ENCODE measurements around the gene CASTOR1.
A peak's percentile ranks its signal among the peaks of the same experiment; 100 is the strongest.

The CASTOR1 gene

DNA sequence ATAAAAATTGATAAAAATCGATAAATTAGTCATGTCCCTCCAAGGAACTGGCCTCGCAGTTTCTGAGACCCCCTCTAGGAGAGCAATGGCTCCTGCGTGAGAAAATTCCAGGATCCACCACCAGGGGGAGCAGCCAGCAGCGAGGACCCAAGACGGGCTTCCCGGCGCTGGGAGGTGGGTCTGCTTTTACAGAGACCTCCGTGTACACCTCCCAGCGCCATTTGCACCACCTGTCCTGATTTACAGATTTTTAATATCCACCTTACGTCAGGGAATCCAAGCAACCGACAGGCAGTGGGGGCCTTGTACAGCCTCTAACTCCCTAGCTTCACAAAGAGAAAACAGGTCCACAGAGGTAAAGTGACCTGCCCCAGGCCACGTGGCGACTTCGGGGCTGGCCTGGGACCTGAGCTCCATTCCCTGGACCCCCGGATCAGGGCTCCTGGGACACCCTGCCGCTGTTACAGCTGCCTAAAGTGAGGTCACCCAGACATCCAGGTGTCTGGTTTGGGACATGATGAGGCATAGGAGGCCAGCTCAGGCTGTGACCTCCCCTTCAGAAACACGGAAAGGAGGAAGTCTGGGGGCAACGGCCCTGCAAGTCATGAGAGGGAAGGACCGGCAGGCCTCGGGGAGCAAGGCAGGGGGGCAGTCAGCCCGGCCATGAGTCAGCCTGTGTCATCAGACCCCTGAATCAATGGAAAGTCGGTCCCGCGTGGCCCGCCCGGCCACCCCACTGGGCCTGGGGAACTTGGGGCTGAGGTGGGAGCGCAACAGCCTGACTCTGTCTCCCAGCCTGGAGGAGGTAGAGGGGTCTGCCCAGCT, 26.2 kb downstream of the CASTOR1 start:
- peak; percentile 84 for DNase-seq

DNA sequence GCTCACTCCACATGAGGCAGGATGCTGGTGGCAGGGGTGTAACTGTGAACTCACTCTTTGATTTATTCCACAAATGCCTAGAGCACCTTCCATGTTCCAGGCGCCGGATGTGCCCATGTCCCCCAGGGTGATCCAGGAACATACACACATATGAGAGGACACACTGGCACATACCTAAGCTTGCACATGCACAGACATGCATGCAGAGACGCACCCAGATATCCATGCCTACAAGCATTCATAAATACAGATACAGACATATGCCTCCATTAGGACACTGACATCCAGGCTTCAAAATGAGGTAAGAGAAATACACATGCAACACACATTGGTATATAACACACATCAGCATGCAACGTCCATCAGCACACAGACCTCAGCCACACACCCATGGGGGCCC, 27.2 kb downstream of the CASTOR1 start:
- DNase-seq = no peak

DNA sequence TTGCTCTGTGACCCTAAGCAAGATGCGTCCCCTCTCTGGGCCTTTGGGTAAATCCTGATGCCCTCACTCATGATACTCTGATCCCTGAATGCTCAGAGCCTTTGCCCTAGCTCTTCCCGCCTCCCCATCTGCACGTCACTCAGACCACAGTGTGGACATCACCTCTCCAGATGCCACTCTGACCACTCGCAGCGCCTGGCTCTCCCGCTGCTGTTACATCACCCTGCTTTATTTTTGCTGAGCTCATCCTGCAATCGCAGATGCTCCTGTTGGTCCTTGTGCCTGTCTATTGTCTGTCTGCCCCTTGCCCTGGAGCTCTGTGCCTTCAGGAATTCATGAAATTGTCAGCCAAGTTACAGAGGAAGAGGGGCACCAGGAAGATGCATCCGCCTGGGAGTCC, 28.2 kb downstream of the CASTOR1 start:
- DNase-seq = no peak

DNA sequence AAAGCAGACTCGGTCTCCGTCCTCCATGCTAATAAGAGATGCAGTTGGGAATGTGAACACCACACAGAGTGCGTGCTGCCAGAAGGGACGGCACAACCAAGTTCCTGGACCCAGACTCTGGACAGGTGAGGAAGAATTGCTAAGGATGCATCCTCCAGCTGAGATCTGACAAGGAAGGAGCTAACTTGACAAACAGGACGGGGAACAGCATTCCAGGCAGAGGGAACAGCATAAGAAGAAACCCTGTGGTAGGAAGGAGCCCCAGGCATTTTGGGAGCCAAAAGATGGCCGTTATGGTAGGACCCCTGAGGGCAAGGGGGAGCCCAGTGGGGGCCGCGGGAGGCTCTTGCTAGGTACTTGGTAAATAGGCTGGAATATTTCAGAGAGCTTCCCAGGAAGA, 28.6 kb downstream of the CASTOR1 start:
- no peak for DNase-seq

DNA sequence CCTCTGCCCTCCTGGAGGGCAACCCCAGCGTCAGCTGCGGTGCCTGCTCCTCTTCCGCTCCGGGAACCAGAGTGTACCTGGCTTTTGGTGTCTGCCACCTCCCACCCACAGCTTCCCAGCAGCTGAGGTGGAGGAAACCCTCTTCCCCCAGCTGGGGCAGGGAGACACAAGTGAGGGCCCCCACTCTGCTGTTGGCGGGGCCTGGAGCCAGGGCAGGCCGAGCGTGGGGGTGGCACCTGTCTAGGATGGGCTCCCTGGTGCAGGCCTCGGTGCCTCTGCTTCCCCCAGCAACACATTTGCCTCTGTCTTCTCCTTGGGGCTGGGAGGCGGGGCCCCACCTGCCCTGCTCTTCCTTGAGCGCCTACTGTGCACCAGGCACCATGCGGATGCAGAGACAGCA, 29.0 kb downstream of the CASTOR1 start:
- no peak for DNase-seq

DNA sequence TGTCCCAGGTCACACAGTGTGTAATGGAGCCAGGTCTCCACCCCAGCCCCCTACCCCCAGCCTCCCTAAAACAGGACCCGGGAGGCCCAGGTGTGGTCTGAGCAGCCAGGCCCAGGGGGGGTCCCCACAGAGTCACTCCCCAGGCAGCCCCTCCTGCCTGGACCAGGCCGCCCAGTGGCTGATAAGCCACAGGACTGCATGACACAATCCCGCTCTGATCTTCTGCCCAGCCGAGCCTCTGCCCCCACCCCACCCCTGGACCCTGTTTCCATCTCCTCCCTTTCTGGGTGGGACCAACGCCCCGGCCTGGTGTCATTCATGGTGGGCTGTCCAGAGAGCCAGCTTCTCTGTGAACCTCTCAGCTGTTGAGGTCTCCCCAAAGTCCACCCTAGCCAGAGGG, 35.0 kb downstream of the CASTOR1 start:
- DNase-seq = no peak

DNA sequence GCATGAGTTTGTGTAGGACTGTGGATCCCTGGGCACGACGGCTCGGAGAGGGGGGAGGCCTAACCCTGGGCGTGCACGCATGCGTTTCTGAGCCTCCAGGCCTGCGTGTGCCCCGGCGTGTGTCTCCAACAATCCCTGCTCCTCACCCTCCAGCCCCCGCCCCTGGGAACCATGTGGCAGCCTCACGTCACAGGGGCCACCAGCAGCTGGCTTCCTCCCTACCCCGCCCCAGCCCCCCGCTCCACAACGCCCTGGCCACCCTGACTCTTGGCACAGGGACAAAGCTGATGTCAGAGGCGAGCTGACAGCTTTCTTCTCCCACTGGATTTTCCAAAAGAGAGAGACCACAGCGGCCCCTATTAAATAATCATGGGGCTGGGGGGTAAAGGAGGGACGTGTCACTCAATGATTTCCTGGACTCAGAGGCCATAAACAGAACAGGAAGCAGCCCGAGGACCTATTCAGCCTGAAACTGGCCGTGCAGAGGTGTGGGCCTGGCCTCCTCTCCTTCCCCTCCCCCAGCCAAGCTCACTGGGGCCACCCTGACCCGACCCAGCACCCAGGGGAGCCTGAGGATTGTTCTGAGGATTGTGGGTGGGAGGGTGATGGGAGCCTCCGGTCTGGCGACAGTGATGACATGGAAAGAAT, 36.0 kb downstream of the CASTOR1 start:
- no peak for DNase-seq

DNA sequence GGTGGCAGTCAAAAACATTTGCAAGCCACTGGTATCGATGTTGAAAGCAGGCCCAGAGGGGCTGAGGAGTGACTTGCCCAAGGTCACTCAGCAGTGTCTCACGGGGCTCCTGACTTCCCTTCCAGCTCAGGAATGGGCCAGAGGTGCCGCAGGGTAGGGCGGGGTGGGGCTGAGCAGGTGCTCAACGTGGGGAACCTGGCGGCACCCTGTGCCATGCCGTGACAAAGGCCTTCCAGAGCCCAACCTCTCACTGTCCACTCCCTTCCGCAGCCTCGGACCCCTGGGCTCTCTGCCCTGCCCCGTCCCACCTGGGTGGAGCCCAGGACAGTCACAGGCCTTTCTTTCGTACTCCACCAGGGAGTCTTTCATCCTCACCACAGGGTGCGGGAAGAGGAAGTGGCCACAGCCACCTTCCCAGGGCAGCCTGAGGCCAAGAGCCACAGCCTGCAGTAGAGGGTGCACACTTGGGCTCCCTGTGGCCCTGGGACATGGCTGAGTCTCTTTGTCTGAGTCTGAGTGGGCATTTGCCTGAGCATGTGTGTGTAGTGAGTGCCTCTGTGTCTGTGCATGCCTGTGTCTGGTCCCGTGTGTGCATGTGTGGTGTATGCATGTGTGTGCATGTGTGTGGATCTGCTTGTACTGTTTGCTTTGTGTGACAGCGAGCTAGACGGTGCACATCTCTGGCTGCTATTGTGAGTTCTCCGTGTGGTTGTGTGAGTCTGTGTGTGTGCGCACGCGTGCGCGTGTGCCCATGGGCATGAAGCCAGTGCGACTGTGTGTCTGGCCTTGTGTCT, 36.7 kb downstream of the CASTOR1 start:
- DNase-seq = no peak

DNA sequence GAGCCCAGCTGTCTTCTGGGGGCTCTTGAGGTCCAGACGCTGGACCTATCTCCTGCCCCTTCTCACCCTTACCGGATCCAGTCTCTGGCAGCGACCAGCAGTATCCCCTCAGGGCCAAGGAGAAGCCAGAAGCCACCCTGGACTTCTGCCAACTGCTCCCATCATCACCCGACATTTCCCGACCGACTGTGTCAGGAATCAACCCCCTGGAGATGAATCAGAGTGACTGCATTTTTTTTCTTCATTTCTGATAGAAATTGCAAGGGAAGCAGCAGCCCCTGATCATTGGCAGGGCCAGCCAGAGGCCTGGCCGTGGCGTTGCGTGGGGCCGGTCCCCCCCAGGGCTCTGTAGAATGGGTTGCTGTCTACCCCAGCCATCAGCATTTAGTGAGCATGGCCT, 37.6 kb downstream of the CASTOR1 start:
- DNase-seq = no peak

DNA sequence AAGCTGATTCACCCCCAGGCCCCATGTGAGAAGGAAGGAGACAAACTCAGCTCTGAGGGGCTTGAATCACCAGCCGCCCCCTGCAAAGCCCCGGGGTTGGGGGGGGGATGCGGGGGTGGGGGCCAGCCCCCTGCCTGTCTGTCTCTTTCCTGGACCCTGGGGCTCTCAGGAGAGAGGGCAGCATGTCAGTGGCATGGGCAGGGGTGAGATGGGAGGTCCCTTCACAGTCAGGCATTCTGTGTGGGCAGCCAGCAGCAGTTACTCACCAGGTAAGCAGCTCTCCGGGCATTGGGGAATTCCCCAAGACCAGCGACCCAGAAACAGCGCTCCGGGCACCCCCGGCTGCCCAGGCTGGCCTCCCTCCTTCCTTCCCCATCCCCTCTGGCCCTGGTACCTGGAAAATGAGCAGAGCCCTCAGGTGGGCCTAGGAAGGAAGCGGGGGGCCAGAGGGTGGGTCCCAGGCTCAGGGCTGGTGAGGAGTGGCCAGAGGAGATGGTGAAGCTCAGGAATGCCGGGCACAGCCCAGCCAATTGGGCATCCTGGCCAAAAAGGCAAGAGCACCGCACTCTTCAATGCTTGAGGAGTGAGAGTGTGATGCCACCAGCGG, 38.5 kb downstream of the CASTOR1 start:
- DNase-seq = no peak

DNA sequence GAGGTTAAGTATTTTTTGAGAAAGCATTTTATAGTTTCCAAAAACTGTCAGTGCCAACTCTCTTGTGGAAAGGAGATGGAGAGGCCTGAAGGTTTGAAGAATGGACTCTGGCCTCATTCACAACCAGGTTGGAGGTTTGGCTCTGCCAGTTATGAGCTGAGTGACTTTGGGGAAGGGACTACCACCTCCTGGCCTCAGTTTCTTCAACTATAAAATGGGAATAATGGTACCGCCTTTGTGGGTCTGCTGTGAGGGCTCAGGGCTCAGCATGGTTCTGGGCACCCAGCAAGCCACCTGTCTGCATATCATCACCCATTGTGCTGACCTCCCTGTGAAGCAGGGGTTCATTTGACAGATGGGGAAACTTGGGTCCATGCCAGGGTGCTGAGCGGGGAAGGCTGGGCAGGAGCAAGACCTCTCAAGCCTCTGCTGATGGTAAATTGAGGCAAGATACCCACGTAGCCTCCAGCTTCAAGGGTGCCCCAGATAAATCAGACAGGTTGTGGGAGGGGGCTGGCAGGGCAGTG, 39.2 kb downstream of the CASTOR1 start:
- DNase-seq = no peak

DNA sequence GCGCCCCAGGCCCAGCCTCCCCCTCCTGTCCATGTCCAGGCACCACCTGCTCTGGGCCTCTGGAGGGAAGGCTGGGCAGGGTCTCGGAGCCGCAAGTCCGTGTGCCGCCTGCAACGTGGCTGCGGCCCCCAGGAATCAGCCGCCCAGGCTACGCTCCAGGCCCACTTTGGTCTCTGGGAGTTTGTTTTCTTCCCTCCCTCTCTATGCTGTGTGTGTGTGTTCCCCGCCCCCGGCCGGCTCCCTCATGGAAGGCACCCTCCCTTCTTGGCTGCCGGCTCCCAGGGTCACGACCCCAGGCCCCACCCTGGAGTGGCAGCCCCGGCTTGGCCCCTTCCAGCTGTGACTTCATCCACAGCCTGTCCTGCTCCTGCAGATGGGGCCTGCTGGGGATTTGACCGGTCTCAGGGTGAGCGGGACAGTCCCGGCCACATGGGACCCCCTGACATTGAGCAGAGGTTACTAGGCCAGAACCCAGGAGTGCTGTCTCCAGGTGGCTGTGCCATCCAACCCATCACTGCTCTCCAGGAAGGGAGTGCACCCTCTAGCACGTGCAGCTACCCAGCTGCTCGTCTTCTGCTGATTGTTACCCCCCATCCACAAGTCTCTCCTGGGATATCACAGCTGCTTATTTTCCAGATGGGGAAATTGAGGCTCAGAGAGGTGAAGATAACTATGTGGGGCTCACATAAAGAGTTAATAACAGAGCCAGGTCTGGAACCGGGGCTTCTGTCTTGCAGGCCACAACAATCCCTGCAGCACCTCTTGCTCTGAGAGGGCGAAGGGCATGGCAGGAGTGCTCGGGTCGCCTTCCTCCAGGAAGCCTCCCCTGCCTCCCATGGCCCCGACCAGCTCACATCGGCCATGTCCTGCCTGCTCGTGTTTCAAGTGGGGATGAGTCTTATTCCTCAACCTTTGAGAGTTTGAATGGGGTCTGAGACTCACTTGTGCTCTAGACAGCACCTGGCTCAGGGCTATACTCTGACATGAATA, 40.0 kb downstream of the CASTOR1 start:
- DNase-seq = no peak

DNA sequence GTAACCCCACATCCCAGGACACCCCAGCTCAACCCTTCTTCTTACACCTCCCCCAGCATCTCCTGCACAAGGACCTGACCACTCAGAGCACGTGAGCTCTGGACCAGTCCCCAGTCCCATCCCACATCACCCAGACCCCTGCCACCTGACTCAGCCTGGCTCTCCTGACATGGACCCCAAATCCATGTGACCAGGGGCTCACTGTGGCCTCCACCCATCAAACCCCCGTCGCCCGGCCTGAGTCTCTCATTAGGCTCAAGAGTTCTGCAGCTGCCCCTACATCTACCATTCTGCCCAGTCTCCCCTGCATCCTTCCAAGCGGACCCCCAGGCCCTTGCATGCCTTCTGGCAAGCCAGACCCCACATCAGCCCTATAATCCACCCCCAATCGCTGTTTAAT, 40.8 kb downstream of the CASTOR1 start:
- DNase-seq = no peak

DNA sequence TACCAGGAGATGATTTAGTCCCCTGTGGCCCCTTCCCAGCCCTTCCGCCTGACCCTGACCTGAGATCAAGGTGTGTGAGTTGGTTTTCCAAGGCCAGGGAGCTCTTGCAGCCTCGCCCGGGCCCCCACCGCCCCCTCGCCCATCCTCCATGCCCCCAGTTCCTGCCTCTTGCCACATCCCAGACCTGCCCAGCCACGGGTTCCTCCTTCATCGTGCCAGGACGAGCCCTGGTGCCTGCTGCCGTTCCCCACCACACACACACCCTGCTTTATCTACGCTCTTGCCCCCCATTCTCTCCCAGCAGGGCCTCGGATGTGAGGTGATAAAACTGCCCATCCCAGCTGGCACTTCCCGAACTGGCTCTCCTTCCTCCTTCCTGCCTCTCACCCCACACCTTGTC, 41.3 kb downstream of the CASTOR1 start:
- DNase-seq = no peak

DNA sequence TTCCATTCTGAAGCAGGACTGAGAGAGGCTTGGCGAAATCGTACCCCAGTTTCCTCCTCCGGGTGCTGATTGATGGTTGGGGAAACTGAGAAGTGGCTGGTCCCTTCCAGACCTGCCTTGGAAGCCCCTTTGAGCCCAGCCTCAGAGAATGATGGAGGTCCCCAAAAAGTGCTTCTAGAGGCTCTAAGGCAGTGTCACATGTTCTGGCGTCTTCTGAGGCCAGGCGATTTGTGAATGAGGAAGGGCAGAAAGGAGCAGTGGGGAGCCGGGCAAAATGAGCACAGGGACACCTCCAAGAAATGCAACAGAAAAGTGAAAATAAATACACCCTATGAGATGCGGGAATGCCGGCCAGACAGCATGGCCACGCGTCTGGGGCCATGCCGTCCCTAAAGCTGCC, 41.7 kb downstream of the CASTOR1 start:
- DNase-seq = no peak

DNA sequence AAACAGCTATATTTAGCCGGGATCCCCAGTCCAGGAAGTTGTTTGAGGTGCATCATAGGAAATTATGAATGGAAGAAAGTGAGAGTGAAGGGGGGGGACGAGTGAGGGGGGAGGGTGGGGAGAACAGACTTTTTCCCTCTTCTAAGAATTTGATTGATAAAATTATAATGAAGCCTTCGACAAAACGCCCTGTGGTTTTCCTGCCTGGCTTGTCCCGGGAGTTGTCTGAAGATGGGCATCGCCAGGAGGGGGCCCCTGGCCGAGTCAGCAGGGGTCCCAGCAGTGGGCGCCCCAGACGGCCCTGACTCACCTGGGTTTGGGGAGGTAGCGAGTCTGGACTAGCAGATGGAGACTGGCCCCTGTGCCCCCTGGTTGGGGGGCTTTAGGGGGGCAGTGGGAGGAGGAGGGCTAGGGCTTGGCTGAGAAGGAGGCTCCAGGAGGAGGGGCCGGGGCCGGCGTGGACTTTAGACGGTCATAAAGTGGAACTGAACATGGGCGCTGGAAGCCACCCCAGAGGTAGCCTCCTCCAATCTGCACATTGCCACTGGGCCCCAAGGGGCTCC, 42.4 kb downstream of the CASTOR1 start:
- DNase-seq = no peak

DNA sequence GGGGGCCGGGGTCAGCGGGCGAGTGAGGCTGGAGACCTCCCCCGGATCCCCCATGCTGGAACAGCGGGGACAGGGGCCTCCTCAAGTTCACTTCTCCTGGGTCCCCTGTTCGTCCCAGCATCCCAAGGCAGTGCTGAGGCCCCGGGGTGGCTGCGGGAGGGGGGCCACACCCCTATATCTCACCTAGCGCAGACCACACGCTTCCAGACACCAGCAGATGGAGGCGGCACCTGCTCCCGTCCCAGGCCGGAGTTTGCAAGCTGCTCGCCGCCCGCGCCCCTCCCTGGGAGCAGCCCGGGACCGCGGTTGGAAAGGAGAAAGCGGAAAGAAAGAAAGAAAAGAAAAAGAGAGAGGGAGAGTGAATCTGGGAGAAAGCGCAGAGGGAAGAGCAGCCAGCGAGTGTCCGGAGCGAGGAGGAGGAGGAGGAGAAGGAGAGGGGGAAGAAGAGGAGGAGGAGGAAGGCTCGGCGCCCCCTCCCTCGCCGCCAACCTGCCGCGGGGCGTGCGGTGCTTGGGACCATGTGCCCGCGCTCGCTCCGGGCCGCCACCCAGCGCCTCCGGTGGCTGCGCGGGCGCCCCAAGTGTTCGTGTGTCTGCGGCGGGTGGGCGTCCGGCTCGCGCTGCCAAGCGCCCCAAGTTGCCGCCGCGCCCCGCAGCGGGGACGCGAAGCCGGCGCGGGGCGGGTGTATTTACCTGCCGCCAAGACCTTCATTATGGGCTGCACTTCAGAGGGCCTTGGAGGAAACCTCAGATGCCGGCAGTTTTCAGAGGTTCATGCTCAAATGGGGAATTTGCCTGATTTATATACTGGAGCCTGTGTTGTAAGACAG, 43.1 kb downstream of the CASTOR1 start, which contains the start of gene LIF:
Gene LIF (minus strand): TSS at position 775 of the 829 bp plus-strand sequence. CDS start 64 bp downstream, at position 711.
- peak; percentile 32 for DNase-seq

DNA sequence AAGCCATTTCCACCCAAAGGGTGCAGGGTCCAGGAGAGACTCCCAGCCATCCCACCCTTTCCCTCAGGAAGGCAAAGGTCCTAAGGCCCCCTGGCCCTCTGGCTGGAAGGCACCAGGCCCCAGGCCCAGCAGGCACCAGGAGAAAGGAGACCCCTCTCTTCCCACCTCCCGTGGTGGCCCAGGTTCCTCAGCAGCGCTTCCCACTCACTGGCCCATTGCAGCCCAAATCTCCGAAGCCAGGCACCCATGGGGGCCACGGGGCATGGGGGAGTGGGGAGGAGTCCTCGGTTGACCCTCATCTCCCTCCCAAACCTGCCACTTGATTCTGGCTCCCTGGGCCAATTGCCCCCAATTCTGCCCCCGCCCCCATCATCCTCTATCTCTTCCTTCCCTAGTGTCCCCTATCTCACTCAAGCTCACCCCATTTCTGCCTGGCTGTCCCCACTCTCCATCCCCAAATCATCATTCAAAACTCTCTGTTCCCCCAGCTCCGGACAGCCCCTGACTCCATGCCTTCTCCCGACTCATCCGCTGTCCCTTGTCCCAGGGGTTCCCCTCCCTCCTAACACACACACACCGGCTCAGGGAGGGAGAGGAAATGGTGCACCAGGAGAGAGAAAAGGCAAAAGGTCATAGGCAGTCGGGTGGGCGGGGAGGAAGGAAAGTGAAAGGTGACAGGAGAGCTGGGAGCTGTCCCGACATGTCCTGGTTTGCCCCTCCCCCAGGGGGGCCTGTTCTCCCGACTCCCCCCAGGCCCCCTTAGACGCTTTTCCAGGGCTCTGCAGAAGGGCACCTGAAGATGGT, 43.9 kb downstream of the CASTOR1 start:
- no peak for DNase-seq

DNA sequence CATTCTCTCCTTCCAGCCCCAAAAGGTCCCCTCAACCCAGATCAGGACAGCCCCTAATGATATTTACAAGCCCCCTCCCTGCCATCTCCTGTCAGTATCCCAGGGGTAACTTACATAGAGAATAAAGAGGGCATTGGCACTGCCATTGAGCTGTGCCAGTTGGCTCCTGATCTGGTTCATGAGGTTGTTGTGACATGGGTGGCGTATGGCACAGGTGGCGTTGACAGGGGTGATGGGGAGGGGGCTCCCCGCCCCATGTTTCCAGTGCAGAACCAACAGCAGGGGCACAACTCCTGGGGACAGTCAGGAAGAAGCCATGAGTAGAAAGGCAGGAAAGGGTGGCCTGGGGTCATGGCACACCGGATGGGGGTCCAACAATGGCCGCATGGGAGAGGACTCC, 44.7 kb downstream of the CASTOR1 start:
- DNase-seq = no peak
